M059J (cell line): ENCODE measurements around the gene GRK6. TPM values are rescaled to one million over a fixed set of nuclear protein-coding genes. Genes with fewer than 3 reads are reported as not detected.

Experiments
- DNase-seq: peaks from one replicate; pipeline ENCODE4 v3.0.0-alpha.2; 2012; ENCODE audit warnings: low read depth
- total RNA-seq: library from RNA; depleted of rRNA; stranded (reverse); fragments of >200 nt; shearing (Covaris generic); gene quantifications from 2 replicates; pipeline ENCODE4 v1.2.3, GENCODE V29; 2014

GRK6 gene
- total RNA-seq, 1 experiment from 2014 or later, result 37.3 TPM

- DNase-seq, result peak; percentile 43
Observed at GRCh38 chr5:177453852-177454396, 27.4 kb downstream of the GRK6 start.

GRCh38 chr5:177454397-177455035 lies 28.0 kb downstream of the GRK6 start:
- DNase-seq, result peak; percentile 87

GRCh38 chr5:177455036-177455660 lies 28.7 kb downstream of the GRK6 start:
- DNase-seq, result peak; percentile 65

GRCh38 chr5:177455661-177456590 lies 29.4 kb downstream of the GRK6 start:
- DNase-seq, result peak; percentile 80

GRCh38 chr5:177456591-177456964 lies 30.1 kb downstream of the GRK6 start:
- no peak for DNase-seq

GRCh38 chr5:177456976-177457851 lies 30.7 kb downstream of the GRK6 start:
- peak; percentile 95 for DNase-seq

- no peak for DNase-seq
Observed at GRCh38 chr5:177457852-177458681, 31.6 kb downstream of the GRK6 start.

GRCh38 chr5:177458912-177459350 lies 32.5 kb downstream of the GRK6 start:
- DNase-seq, result peak; percentile 73

- no peak for DNase-seq
Observed at GRCh38 chr5:177459357-177459756, 32.9 kb downstream of the GRK6 start.

- no peak for DNase-seq
Observed at GRCh38 chr5:177459819-177460628, 33.5 kb downstream of the GRK6 start.

GRCh38 chr5:177462021-177462670 lies 35.7 kb downstream of the GRK6 start:
- no peak for DNase-seq

GRCh38 chr5:177465044-177465443 lies 38.6 kb downstream of the GRK6 start:
- DNase-seq, result no peak

GRCh38 chr5:177466861-177467260 lies 40.4 kb downstream of the GRK6 start:
- DNase-seq, result no peak

- DNase-seq, result no peak
Observed at GRCh38 chr5:177467436-177467835, 41.0 kb downstream of the GRK6 start.

GRCh38 chr5:177468329-177468684 lies 41.8 kb downstream of the GRK6 start:
- peak; percentile 17 for DNase-seq

GRCh38 chr5:177468685-177469628 lies 42.5 kb downstream of the GRK6 start:
- DNase-seq, result peak; percentile 31

GRCh38 chr5:177469750-177470525 lies 43.5 kb downstream of the GRK6 start:
- no peak for DNase-seq
